ENCODE measurements around the gene ADAMTSL1. TPM values are rescaled to one million over a fixed set of nuclear protein-coding genes. Genes with fewer than 3 reads are reported as not detected.

The ADAMTSL1 gene
- total and polyA plus RNA-seq, 2 of the 13 experiments (the other 11 are each of a cell fraction or from before 2014, with no cell fraction given), result not detected

GRCh38 chr9:18905028-18905882 lies 431.3 kb downstream of the ADAMTSL1 start:
- Histone ChIP-seq H3K27me3 (ENCODE audit: control insufficient read depth in 1 of 2, insufficient read depth in 2 of 2, low read length in 2 of 2) (peaks cover 0 to 23% of the 10 kb centered on the region in 2 experiments; a peak in 3 of 5 replicates), H3K4me2 (ENCODE audit: low read depth, low read length) (no peak overlapping the region), H4K20me1 (ENCODE audit: insufficient read depth, low read length) (no peaks in the 10 kb centered on the region), H3K27ac (ENCODE audit: extremely low read length, insufficient read depth, low read length) (no peak overlapping the region), H3K79me2 (ENCODE audit: insufficient read depth, low read length) (no peaks in the 10 kb centered on the region), H3K9me3 (ENCODE audit: low read length) (no peaks in the 10 kb centered on the region), H2AFZ (ENCODE audit: low read length) (no peak overlapping the region), H3K9ac (ENCODE audit: insufficient read depth, low read depth, low read length) (no peak overlapping the region), H3K4me3 (replicated peaks in 1 of 3; ENCODE audit: insufficient read depth in 1 of 3, low read depth in 2 of 3, low read length in 3 of 3) (no peak overlapping the region), H3K36me3 (replicated peaks in 1 of 2; ENCODE audit: control insufficient read depth in 1 of 2, insufficient read depth in 2 of 2, low read length in 2 of 2) (no peaks in the 10 kb centered on the region), H3K4me1 (ENCODE audit: insufficient read depth, low read length) (no peaks in the 10 kb centered on the region)
- POLR2A ChIA-PET, result no interaction called here
- 27% methylated on average over 9 of the region's 11 CpGs for WGBS (ENCODE audit: low lambda C conversion rate)
- FAIRE-seq, result no peak
- DNase-seq (ENCODE audit: low spot score), result no peak
- intact Hi-C loops (cut with micrococcal nuclease; ENCODE audit: unreplicated experiment), result no loop called here
- ATAC-seq, result no peak
- CTCF ChIA-PET (ENCODE audit: low intra/inter-chr PET ratio, low total read pairs), result no interaction called here
- in situ Hi-C loops (cut with HindIII; ENCODE audit: extremely low pct_ligation_motif_present, low pct_unique_long_range_greater_than_20kb), result no loop called here
- BruUV-seq (replicated peaks), result no TSS peak
- TF ChIP-seq ISX (CRISPR knock-in tag; conservative IDR thresholded peaks at IDR 0.05) (no peak), ZNF451 (CRISPR knock-in tag; IDR thresholded peaks at IDR 0.05) (no peak), ZNF569 (CRISPR knock-in tag; IDR thresholded peaks at IDR 0.05; ENCODE audit: borderline replicate concordance) (no peak), MATR3 (CRISPR knock-in tag; IDR thresholded peaks at IDR 0.05) (no peak), HMGXB4 (CRISPR knock-in tag; IDR thresholded peaks at IDR 0.05; ENCODE audit: borderline replicate concordance in 1 of 2, low read depth in 1 of 2) (no peak), ARNTL (CRISPR knock-in tag; IDR thresholded peaks at IDR 0.05) (no peak), RAD21 (CRISPR knock-in tag; IDR thresholded peaks at IDR 0.05) (no peak), ZNF879 (CRISPR knock-in tag; IDR thresholded peaks at IDR 0.05) (no peak), ZNF160 (CRISPR knock-in tag; IDR thresholded peaks at IDR 0.05) (no peak), ZBTB34 (CRISPR knock-in tag; IDR thresholded peaks at IDR 0.05) (no peak), HIVEP1 (CRISPR knock-in tag; IDR thresholded peaks at IDR 0.05) (no peak), ZNF430 (CRISPR knock-in tag; IDR thresholded peaks at IDR 0.05) (no peak)
- TF ChIP-seq, protein P1, sequence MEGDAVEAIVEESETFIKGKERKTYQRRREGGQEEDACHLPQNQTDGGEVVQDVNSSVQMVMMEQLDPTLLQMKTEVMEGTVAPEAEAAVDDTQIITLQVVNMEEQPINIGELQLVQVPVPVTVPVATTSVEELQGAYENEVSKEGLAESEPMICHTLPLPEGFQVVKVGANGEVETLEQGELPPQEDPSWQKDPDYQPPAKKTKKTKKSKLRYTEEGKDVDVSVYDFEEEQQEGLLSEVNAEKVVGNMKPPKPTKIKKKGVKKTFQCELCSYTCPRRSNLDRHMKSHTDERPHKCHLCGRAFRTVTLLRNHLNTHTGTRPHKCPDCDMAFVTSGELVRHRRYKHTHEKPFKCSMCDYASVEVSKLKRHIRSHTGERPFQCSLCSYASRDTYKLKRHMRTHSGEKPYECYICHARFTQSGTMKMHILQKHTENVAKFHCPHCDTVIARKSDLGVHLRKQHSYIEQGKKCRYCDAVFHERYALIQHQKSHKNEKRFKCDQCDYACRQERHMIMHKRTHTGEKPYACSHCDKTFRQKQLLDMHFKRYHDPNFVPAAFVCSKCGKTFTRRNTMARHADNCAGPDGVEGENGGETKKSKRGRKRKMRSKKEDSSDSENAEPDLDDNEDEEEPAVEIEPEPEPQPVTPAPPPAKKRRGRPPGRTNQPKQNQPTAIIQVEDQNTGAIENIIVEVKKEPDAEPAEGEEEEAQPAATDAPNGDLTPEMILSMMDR (CRISPR knock-in tag; IDR thresholded peaks at IDR 0.05), result no peak
- TF ChIP-seq, protein P2, sequence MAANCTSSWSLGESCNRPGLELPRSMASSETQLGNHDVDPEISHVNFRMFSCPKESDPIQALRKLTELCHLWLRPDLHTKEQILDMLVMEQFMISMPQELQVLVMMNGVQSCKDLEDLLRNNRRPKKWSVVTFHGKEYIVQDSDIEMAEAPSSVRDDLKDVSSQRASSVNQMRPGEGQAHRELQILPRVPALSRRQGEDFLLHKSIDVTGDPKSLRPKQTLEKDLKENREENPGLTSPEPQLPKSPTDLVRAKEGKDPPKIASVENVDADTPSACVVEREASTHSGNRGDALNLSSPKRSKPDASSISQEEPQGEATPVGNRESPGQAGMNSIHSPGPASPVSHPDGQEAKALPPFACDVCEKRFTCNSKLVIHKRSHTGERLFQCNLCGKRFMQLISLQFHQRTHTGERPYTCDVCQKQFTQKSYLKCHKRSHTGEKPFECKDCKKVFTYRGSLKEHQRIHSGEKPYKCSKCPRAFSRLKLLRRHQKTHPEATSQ (CRISPR knock-in tag; IDR thresholded peaks at IDR 0.05; ENCODE audit: borderline replicate concordance), result no peak

Data from HepG2 (cell line).